AG04450 (cell line): ENCODE results near the gene ZBTB39. TPM values are rescaled to one million over a fixed set of nuclear protein-coding genes. Genes with fewer than 3 reads are reported as not detected.

Experiments used
- CTCF ChIA-PET: fragments of 300-600, 350-600 bp; formaldehyde crosslinking; extraction: SDS; loops from one replicate; lab custom pipeline; 2022; ENCODE audit warnings: antibody characterized with exemption, inconsistent platforms; lab: Charles Lee
- POLR2A ChIA-PET: fragments of 350-600 bp; formaldehyde crosslinking; extraction: SDS; loops from one replicate; lab custom pipeline; 2021; ENCODE audit warnings: antibody characterized with exemption, inconsistent platforms; lab: Yijun Ruan, JAX
- DNase-seq: peaks from one replicate; pipeline ENCODE4 v3.0.0-alpha.2; 2011; ENCODE audit warnings: low read depth, low spot score
- H3K27ac ChIP-seq: one replicate; pipeline ENCODE4 v1.5.1; 2012; ENCODE audit warnings: low read depth, low read length, control low read depth
- H3K27me3 ChIP-seq: one replicate; pipeline ENCODE4 v1.6.0; 2012; ENCODE audit warnings: low read length; ENCODE audit not compliant: control insufficient read depth, insufficient read depth
- H3K4me3 ChIP-seq: 2 replicates; pipeline ENCODE4 v1.5.1; 2011; ENCODE audit warnings: mild to moderate bottlenecking, low read depth, low read length, control low read depth
- H3K9me3 ChIP-seq: 2 replicates; pipeline ENCODE4 v1.5.1; 2012; ENCODE audit warnings: low read length; ENCODE audit not compliant: control insufficient read depth, insufficient read depth
- polyA plus RNA-seq: library from polyadenylated mRNA; depleted of rRNA; stranded (reverse); fragments of >200 nt; gene quantifications from 2 replicates; pipeline ENCODE4 v1.2.3, GENCODE V29; 2011
- TF ChIP-seq, protein P1 (sequence below): IDR thresholded peaks from 2 replicates; pipeline ENCODE4 v1.5.1; 2011; ENCODE audit warnings: low read depth, low read length, control low read depth, inconsistent platforms

The ZBTB39 gene
- polyA plus RNA-seq, 1 experiment: 6.4 TPM

DNA sequence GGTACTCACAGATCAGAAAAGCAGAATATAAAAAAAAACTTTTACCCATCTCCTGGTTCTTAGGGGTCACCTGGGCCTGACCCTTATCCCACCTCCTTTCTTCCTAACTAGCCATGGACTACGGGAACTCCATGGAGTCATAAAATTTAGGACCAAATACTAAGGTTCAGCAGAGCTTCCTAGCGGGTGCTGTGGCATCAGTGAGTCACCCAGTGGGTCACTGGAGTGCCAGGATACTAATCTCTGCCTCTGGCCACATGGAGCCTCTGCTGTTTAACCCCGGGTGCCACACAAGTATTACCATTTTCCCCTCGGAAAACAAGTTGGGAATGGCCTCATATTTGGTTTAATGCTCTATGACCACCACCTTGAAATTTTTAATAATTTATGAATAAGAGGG is 6.9 kb downstream of the ZBTB39 start:
- POLR2A ChIA-PET: no interaction called here
- TF ChIP-seq, protein P1, sequence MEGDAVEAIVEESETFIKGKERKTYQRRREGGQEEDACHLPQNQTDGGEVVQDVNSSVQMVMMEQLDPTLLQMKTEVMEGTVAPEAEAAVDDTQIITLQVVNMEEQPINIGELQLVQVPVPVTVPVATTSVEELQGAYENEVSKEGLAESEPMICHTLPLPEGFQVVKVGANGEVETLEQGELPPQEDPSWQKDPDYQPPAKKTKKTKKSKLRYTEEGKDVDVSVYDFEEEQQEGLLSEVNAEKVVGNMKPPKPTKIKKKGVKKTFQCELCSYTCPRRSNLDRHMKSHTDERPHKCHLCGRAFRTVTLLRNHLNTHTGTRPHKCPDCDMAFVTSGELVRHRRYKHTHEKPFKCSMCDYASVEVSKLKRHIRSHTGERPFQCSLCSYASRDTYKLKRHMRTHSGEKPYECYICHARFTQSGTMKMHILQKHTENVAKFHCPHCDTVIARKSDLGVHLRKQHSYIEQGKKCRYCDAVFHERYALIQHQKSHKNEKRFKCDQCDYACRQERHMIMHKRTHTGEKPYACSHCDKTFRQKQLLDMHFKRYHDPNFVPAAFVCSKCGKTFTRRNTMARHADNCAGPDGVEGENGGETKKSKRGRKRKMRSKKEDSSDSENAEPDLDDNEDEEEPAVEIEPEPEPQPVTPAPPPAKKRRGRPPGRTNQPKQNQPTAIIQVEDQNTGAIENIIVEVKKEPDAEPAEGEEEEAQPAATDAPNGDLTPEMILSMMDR: no peak
- DNase-seq: no peak
- Histone ChIP-seq H3K4me3 (no peak overlapping the region), H3K27me3 (no peaks in the 10 kb centered on the region), H3K27ac (no peak overlapping the region), H3K9me3 (no peaks in the 10 kb centered on the region)
- CTCF ChIA-PET: interaction anchor here (1.0 to 1.8 kb wide), 4 partner anchors 11 to 363 kb away, joined by 4 to 6 read pairs (median 5); partner anchors contain the start of gene HSD17B6

DNA sequence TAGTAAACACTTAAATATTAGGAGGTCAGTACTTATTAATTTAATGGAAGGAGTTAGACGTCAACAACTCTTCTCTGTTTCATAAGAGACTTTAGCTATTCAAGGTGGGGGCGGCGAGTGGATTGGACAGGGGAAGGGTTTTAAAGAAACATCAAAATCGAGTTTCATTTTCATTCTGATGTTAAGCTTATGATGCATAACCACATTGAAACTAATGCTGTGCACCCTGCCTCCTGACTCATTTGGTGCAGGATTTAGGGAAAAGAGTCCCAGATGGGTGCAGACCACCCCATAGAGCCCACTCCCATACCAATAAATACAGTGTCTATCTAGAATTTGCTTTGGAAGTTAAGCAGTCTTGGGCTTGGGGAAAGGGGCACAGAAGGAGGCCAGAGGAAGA is 7.4 kb downstream of the ZBTB39 start:
- ChIA-PET POLR2A (no interaction called here), CTCF (interaction anchor here (1.2 to 2.9 kb wide), 4 partner anchors 236 to 363 kb away, joined by 4 to 11 read pairs (median 6); partner anchors contain the start of gene HSD17B6)
- H3K27ac ChIP-seq: no peak overlapping the region
- TF ChIP-seq, protein P1: no peak
- H3K27me3 ChIP-seq: no peaks in the 10 kb centered on the region
- no peak for DNase-seq
- H3K4me3 ChIP-seq: no peak overlapping the region
- no peaks in the 10 kb centered on the region for H3K9me3 ChIP-seq

DNA sequence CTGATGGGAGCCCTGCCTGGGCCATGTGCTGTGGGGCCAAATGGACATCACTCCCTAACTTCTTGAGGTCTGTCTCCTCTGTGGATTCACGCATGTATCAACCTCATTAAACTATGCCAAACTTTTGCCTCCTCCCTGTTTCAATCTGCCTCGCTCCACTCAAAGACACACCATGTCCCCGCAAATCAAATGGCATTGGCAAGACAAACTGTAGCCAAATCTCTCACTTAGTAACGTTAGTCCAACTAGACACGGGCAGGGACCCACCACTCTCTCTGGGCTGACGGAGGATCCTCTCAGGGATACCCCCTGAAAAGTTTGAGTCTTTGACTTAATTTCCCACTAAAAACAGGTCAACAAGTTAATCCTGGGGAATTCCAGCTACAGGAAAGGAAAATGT is 8.0 kb downstream of the ZBTB39 start:
- POLR2A ChIA-PET: no interaction called here
- CTCF ChIA-PET: interaction anchor here (1.5 to 2.9 kb wide), 4 partner anchors 11 to 362 kb away, joined by 4 to 11 read pairs (median 7); partner anchors contain the start of gene HSD17B6
- TF ChIP-seq, protein P1: no peak

DNA sequence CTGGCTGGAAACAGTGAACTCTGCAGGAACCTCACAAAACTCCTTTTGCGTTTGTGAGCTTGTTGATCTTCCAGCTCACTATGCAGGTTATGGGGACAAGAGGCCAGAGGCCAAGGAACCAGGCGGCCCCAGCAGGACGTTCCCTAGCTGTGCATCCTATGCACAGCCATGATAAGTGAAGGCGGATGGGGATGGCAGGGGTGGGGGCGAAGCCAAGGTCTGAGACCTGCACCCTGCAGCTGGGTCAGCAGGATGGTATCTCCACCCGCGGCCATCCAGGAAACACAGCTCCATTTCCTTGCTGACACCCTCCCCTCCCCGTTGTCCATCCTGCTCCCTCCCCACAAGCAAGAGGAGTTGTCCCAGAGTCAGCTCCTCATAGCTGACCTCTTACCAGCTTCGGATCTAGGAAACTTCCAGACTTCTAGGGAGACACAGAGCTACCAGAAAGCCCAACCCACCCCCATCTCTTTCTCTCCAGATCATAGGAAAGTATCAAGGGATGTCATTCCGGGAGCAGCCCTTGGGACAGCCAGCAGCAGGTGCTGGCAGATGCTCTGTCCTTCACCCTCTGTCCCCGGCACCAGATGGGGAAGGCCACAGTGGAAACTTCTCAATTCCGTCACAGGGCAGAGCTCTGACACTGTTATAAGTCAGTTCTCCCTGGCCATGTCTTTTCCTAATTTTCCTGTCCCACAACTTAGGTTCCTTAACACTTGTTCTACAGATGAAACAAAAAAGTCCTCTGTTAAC is 9.4 kb downstream of the ZBTB39 start:
- no peak for DNase-seq
- TF ChIP-seq, protein P1: no peak
- Histone ChIP-seq H3K27me3 (no peaks in the 10 kb centered on the region), H3K4me3 (no peak overlapping the region), H3K27ac (no peak overlapping the region), H3K9me3 (no peaks in the 10 kb centered on the region)
- ChIA-PET POLR2A (interaction anchor here (0.6 kb wide), 1 partner anchor 245 kb away, joined by 4 read pairs; no protein-coding TSS in a partner anchor), CTCF (interaction anchor here (0.5 to 2.9 kb wide), 4 partner anchors 10 to 239 kb away, joined by 3 to 11 read pairs (median 6); no protein-coding TSS in a partner anchor)

More for the DNA sequence above, 8.0 kb downstream of the ZBTB39 start:
- Histone ChIP-seq H3K27me3 (no peaks in the 10 kb centered on the region), H3K9me3 (no peaks in the 10 kb centered on the region), H3K4me3 (no peak overlapping the region), H3K27ac (no peak overlapping the region)
- DNase-seq: no peak
